ENCODE data around the gene NRSN2. TPM values are rescaled to one million over a fixed set of nuclear protein-coding genes. Genes with fewer than 3 reads are reported as not detected.

The NRSN2 gene
- total RNA-seq, 1 experiment from 2014 or later = 22.7 TPM

GRCh38 chr20:309841-310644 is 36.9 kb upstream of the NRSN2 start:
- H3K36me3 Mint-ChIP-seq (ENCODE audit: insufficient read depth in 1 of 3, low read depth in 3 of 3) = no peaks in the 10 kb centered on the region; a peak in 1 of 7 replicates
- H3K27ac ChIP-seq (ENCODE audit: insufficient read length, low read depth, low read length) = peak overlapping the region; percentile 88
- TF ChIP-seq CTCF (conservative IDR thresholded peaks at IDR 0.05) = no peak
- H3K4ac ChIP-seq (ENCODE audit: low read depth, low read length) = no peak overlapping the region; the same call in 1 of the 2 replicates
- no peak overlapping the region for H4K8ac ChIP-seq (replicated peaks; ENCODE audit: insufficient read length, low read depth, low read length)
- peak overlapping the region; percentile 86 for H3K18ac ChIP-seq (ENCODE audit: insufficient read length, low read depth, low read length)
- H3K56ac ChIP-seq (ENCODE audit: insufficient read length, low read depth, low read length) = peak overlapping the region; percentile 51
- H3K23me2 ChIP-seq (ENCODE audit: insufficient read length, low read depth, low read length, poor library complexity, severe bottlenecking) = peaks cover 9% of the 10 kb centered on the region
- H3K4me1 ChIP-seq (ENCODE audit: insufficient read depth, low read length) = no peaks in the 10 kb centered on the region; the same call in 1 of the 2 replicates
- DNase-seq = peak; percentile 100
- H4K91ac ChIP-seq (ENCODE audit: insufficient read length, low read depth, low read length) = no peak overlapping the region
- H3K4me3 Mint-ChIP-seq = peak overlapping the region; percentile 56 to 85
- WGBS (ENCODE audit: extremely low coverage, insufficient read length, low lambda C conversion rate) = no CpG with 5 or more reads among the region's 31 CpGs
- H2BK15ac ChIP-seq (ENCODE audit: low read depth, low read length) = no peak overlapping the region
- no peak overlapping the region for H2BK12ac ChIP-seq (ENCODE audit: insufficient read length, low read depth, low read length)
- peak overlapping the region; percentile 95 for H3K4me2 ChIP-seq (ENCODE audit: insufficient read depth, insufficient read length, low read length)
- H3K27me3 ChIP-seq (ENCODE audit: insufficient read depth, low read length) = no peaks in the 10 kb centered on the region
- H3K14ac ChIP-seq (ENCODE audit: insufficient read depth, low read length) = peak overlapping the region; percentile 38; the same call in 1 of the 2 replicates
- H2BK120ac ChIP-seq (ENCODE audit: low read depth, low read length, poor library complexity, severe bottlenecking) = no peak overlapping the region
- no peaks in the 10 kb centered on the region for H3K79me2 ChIP-seq (ENCODE audit: insufficient read depth, low read length)
- peak overlapping the region; percentile 68 for H3K9ac ChIP-seq (ENCODE audit: extremely low read depth, insufficient read length, low read length)
- H3K79me1 ChIP-seq (ENCODE audit: insufficient read depth, low read depth, low read length, poor library complexity, severe bottlenecking) = no peaks in the 10 kb centered on the region
- H3K27ac Mint-ChIP-seq = peak overlapping the region; percentile 68 to 98 (median 94)
- no peaks in the 10 kb centered on the region for H3K9me3 Mint-ChIP-seq
- no peak overlapping the region for H3K23ac ChIP-seq (ENCODE audit: insufficient read length, low read depth, low read length)
- no peaks in the 10 kb centered on the region for H3K9me3 ChIP-seq (ENCODE audit: control insufficient read depth, low read depth, low read length)
- H2AK5ac ChIP-seq (ENCODE audit: insufficient read length, low read length) = no peak overlapping the region
- no peaks in the 10 kb centered on the region for H4K20me1 ChIP-seq (ENCODE audit: control insufficient read depth, insufficient read depth, insufficient read length)
- no peak overlapping the region for H2BK20ac ChIP-seq (ENCODE audit: low read depth, low read length, poor library complexity, severe bottlenecking)
- H3K27me3 Mint-ChIP-seq (ENCODE audit: low read depth) = peaks cover 4% of the 10 kb centered on the region; the same call in 1 of the 2 replicates
- H3T11ph ChIP-seq (ENCODE audit: low read length) = peak overlapping the region; percentile 30
- H2BK5ac ChIP-seq (ENCODE audit: insufficient read length, low read length) = peak overlapping the region; percentile 56
- H4K5ac ChIP-seq (ENCODE audit: insufficient read length, low read depth, low read length) = no peak overlapping the region
- peaks cover 24 to 28% of the 10 kb centered on the region in 2 experiments for H3K4me1 Mint-ChIP-seq
- H2AFZ ChIP-seq (ENCODE audit: low read length) = no peak overlapping the region
